ENCODE data around the gene GPRC5A. TPM values are rescaled to one million over a fixed set of nuclear protein-coding genes. Genes with fewer than 3 reads are reported as not detected.

The GPRC5A gene
- total and polyA plus RNA-seq, 2 of the 8 experiments (the other 6 are each of a cell fraction or from before 2014, with no cell fraction given) = 1.0 to 1.4 TPM

DNA sequence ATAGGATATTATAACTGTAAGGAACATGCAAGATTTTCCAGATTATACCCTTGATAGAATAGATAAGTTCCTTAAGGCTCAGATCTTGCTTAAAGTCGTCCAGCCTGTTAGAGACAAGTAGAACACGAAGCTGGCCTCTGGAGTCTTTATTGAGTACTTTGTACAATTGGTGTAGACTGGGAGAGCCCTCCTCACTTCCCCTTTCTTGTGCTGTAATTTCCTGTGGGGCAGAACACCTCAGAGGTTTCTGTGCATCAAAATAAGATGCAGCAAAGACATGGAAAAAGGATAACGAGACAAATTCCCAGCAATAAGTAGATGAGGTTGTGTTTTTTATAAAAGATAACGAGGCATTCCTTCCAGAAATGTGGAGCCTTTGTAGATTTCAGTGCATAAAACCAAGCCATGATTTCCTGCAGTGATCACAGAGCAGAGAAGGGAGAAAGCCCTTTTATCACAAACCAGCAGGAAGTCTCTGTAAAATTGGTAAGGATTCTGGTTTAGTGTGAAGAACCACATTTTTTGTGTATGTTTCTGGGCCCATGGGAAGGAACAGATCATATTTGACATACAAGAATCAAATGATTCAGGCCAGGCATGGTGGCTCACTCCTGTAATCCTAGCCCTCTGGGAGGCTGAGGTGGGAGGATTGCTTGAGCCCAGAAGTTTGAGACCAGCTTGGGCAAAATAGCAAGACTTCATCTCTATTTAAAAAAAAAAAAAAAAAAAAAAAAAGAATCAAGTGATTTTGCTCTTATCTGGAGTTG is 18.0 kb downstream of the GPRC5A start:
- CTCF ChIA-PET (ENCODE audit: partially characterized antibody) = interaction anchor here (0.6 to 3.8 kb wide), 9 partner anchors 11 to 302 kb away, joined by 3 to 14 read pairs (median 3); partner anchors contain the start of gene GPRC5A
- H3K4me3 ChIP-seq (ENCODE audit: extremely low read depth in 1 of 4, insufficient read depth in 2 of 4, low read depth in 3 of 4, low read length in 4 of 4) = no peak overlapping the region
- no peak for DNase-seq (ENCODE audit: low read depth in 1 of 2, low spot score in 2 of 2)
- H2AK5ac ChIP-seq (ENCODE audit: low read depth, low read length) = no peak overlapping the region
- no peak overlapping the region for H2BK120ac ChIP-seq (replicated peaks; ENCODE audit: low read depth, low read length)
- H4K91ac ChIP-seq (replicated peaks; ENCODE audit: insufficient read length, low read length) = no peak overlapping the region
- H2AFZ ChIP-seq (ENCODE audit: low read length) = no peak overlapping the region
- no peak overlapping the region for H3K27ac ChIP-seq (ENCODE audit: low read depth, low read length)
- no peaks in the 10 kb centered on the region for H3K27me3 ChIP-seq (replicated peaks in 1 of 4; ENCODE audit: control insufficient read depth in 3 of 4, extremely low read depth in 1 of 4, insufficient read depth in 3 of 4, low read length in 3 of 4)
- H3K36me3 ChIP-seq (ENCODE audit: control insufficient read depth in 2 of 4, insufficient read depth in 4 of 4, low read length in 3 of 4) = no peaks in the 10 kb centered on the region
- H2BK12ac ChIP-seq (ENCODE audit: low read depth, low read length) = no peak overlapping the region
- no peak for FAIRE-seq
- no peak overlapping the region for H2BK15ac ChIP-seq (ENCODE audit: low read length)
- no peak overlapping the region for H3K14ac ChIP-seq (ENCODE audit: insufficient read length)
- H3K4me1 ChIP-seq (replicated peaks in 1 of 4; ENCODE audit: control insufficient read depth in 3 of 4, insufficient read depth in 4 of 4, low read length in 3 of 4) = no peaks in the 10 kb centered on the region
- no peak overlapping the region for H2BK20ac ChIP-seq (ENCODE audit: low read length)
- H3K23ac ChIP-seq (ENCODE audit: insufficient read length) = no peak overlapping the region
- H3K56ac ChIP-seq (replicated peaks; ENCODE audit: insufficient read length, low read depth, low read length) = no peak overlapping the region
- H4K20me1 ChIP-seq (replicated peaks in 1 of 2; ENCODE audit: control insufficient read depth in 1 of 2, insufficient read depth in 2 of 2, low read length in 2 of 2) = no peaks in the 10 kb centered on the region
- H3K4ac ChIP-seq (replicated peaks; ENCODE audit: insufficient read length, low read depth, low read length) = no peak overlapping the region
- no peak overlapping the region for H3K4me2 ChIP-seq (ENCODE audit: insufficient read depth in 1 of 2, low read depth in 2 of 2, low read length in 2 of 2)
- no peaks in the 10 kb centered on the region for H3K79me1 ChIP-seq (ENCODE audit: low read depth, low read length)
- POLR2A ChIA-PET (ENCODE audit: partially characterized antibody) = no interaction called here
- no peaks in the 10 kb centered on the region for H3K23me2 ChIP-seq (ENCODE audit: low read depth, low read length)
- no peaks in the 10 kb centered on the region for H3K9me3 ChIP-seq (ENCODE audit: insufficient read depth in 2 of 2, low read depth in 1 of 2, low read length in 1 of 2)
- no peak overlapping the region for H3K9ac ChIP-seq (replicated peaks in 1 of 4; ENCODE audit: extremely low read depth in 1 of 4, low read depth in 3 of 4, low read length in 3 of 4)
- H4K8ac ChIP-seq (ENCODE audit: extremely low read depth, insufficient read depth, low read length) = no peak overlapping the region
- no peak overlapping the region for H2BK5ac ChIP-seq (ENCODE audit: low read depth, low read length)
- WGBS, 2 experiments (ENCODE audit: extremely low coverage in 1 of 2, insufficient coverage in 1 of 2, insufficient read length in 1 of 2, insufficient replicate concordance in 2 of 2, low coverage in 1 of 2, low lambda C conversion rate in 2 of 2, missing lambda C conversion rate in 1 of 2) = 86% methylated on average over 4 of the region's 4 CpGs; no CpG with 5 or more reads in 1 of the 2 experiments
- no peaks in the 10 kb centered on the region for H3K79me2 ChIP-seq (ENCODE audit: control insufficient read depth in 1 of 2, insufficient read depth in 2 of 2, low read length in 2 of 2)
- H4K5ac ChIP-seq (ENCODE audit: insufficient read length, low read depth, low read length) = no peak overlapping the region
- no peak overlapping the region for H3K18ac ChIP-seq (ENCODE audit: extremely low read depth, low read length)
- no peak for TF ChIP-seq SUZ12 (IDR thresholded peaks at IDR 0.05; ENCODE audit: low read length)
- TF ChIP-seq SAP30 (IDR thresholded peaks at IDR 0.05; ENCODE audit: insufficient read depth, insufficient replicate concordance, low read length) = no peak
- no peak for TF ChIP-seq SIN3A (conservative IDR thresholded peaks at IDR 0.05 in 1 of 2, IDR thresholded peaks at IDR 0.05 in 1 of 2; ENCODE audit: low read depth in 1 of 2, low read length in 2 of 2)
- TF ChIP-seq SP2 (IDR thresholded peaks at IDR 0.05; ENCODE audit: low read length) = no peak
- TF ChIP-seq POLR2A (IDR thresholded peaks at IDR 0.05; ENCODE audit: control extremely low read depth in 1 of 2, low read depth in 2 of 2, low read length in 2 of 2) = no peak
- no peak for TF ChIP-seq BACH1 (IDR thresholded peaks at IDR 0.05; ENCODE audit: low read length)
- TF ChIP-seq PHF8 (conservative IDR thresholded peaks at IDR 0.05; ENCODE audit: low read depth, low read length) = no peak
- TF ChIP-seq NANOG (IDR thresholded peaks at IDR 0.05; ENCODE audit: insufficient read depth, low read depth, low read length, poor library complexity, severe bottlenecking) = no peak
- no peak for TF ChIP-seq CHD1 (IDR thresholded peaks at IDR 0.05; ENCODE audit: low read depth, low read length)
- TF ChIP-seq RFX5 (IDR thresholded peaks at IDR 0.05; ENCODE audit: borderline replicate concordance, low read depth, low read length) = no peak
- TF ChIP-seq TBP (IDR thresholded peaks at IDR 0.05; ENCODE audit: low read depth, low read length) = no peak
- TF ChIP-seq EGR1 (IDR thresholded peaks at IDR 0.05; ENCODE audit: borderline replicate concordance, low read depth, low read length) = no peak
- TF ChIP-seq TAF1 (IDR thresholded peaks at IDR 0.05; ENCODE audit: low read depth, low read length) = no peak
- no peak for TF ChIP-seq KDM4A (IDR thresholded peaks at IDR 0.05; ENCODE audit: low read depth, low read length, severe bottlenecking)
